PC-9 (cell line): ENCODE data around the gene CAPN1. TPM values are rescaled to one million over a fixed set of nuclear protein-coding genes. Genes with fewer than 3 reads are reported as not detected.

ENCODE experiments used
- BruUV-seq: library from RNA; stranded (reverse); fragments of 400-500 nt; replicated peaks from 2 replicates; lab custom pipeline; 2021; lab: Mats Ljungman, UMichigan
- CTCF ChIA-PET: fragments of 300-600 bp; sonication (Branson Sonifier 250); formaldehyde crosslinking; loops from one replicate; lab custom pipeline; 2022; ENCODE audit warnings: antibody characterized with exemption; lab: Charles Lee
- POLR2A ChIA-PET: fragments of 300-600 bp; sonication (Branson Sonifier 250); formaldehyde crosslinking; loops from one replicate; lab custom pipeline; 2022; ENCODE audit warnings: antibody characterized with exemption; ENCODE audit not compliant: unreplicated experiment; lab: Charles Lee
- DNase-seq, 2 experiments: peaks; one replicate each; pipeline versions ENCODE4 v3.0.0 to v3.0.0-alpha.2; 2015 to 2022; ENCODE audit warnings: mixed read lengths in 1 of 2
- H2AFZ ChIP-seq: fragments of 200-600 bp; sonication (generic); 2 replicates; pipeline ENCODE4 v1.8.1; 2017; ENCODE audit warnings: antibody characterized with exemption
- H3F3A ChIP-seq: fragments of 200-600 bp; sonication (generic); 2 replicates; pipeline ENCODE4 v1.8.1; 2017; ENCODE audit warnings: antibody characterized with exemption, mild to moderate bottlenecking, low read depth; ENCODE audit not compliant: insufficient read depth
- H3K27ac ChIP-seq: fragments of 200-600 bp; sonication (generic); 2 replicates; pipeline ENCODE4 v1.6.1; 2016; ENCODE audit warnings: mixed run types
- H3K27me3 ChIP-seq: fragments of 200-600 bp; sonication (generic); 2 replicates; pipeline ENCODE4 v1.6.1; 2016; ENCODE audit warnings: low read depth, mixed run types; ENCODE audit not compliant: insufficient read depth
- H3K36me3 ChIP-seq: fragments of 200-600 bp; sonication (generic); 2 replicates; pipeline ENCODE4 v1.6.1; 2016; ENCODE audit warnings: low read depth, mixed run types
- H3K4me1 ChIP-seq: fragments of 200-600 bp; sonication (generic); replicated peaks from 2 replicates; pipeline ENCODE4 v1.6.1; 2016; ENCODE audit warnings: mixed run types; ENCODE audit not compliant: insufficient read depth
- H3K4me2 ChIP-seq: fragments of 200-600 bp; sonication (generic); 2 replicates; pipeline ENCODE4 v1.6.1; 2017; ENCODE audit warnings: mixed run types
- H3K4me3 ChIP-seq: fragments of 200-600 bp; sonication (generic); 2 replicates; pipeline ENCODE4 v1.6.1; 2016; ENCODE audit warnings: mixed run types
- H3K79me2 ChIP-seq: fragments of 200-600 bp; sonication (generic); 2 replicates; pipeline ENCODE4 v1.6.1; 2017; ENCODE audit warnings: low read depth, mixed run types
- H3K9me2 ChIP-seq: fragments of 200-600 bp; sonication (generic); 2 replicates; pipeline ENCODE4 v1.8.1; 2017; ENCODE audit warnings: mild to moderate bottlenecking; ENCODE audit not compliant: insufficient read depth
- H3K9me3 ChIP-seq: fragments of 200-600 bp; sonication (generic); 2 replicates; pipeline ENCODE4 v1.8.1; 2016; ENCODE audit warnings: low read depth; ENCODE audit not compliant: insufficient read depth
- H4K20me1 ChIP-seq: fragments of 200-600 bp; sonication (generic); 2 replicates; pipeline ENCODE4 v1.8.1; 2017; ENCODE audit not compliant: insufficient read depth
- EZH2 ChIP-seq: fragments of 200-600 bp; sonication (generic); IDR thresholded peaks from 2 replicates; pipeline ENCODE4 v1.8.0; 2017; ENCODE audit warnings: antibody characterized with exemption, low read depth
- intact Hi-C: fragments of 100-400 bp; cut with micrococcal nuclease; formaldehyde crosslinking; loops from one replicate; pipeline ENCODE4 v1.10.0; 2022; ENCODE audit not compliant: unreplicated experiment
- total RNA-seq: library from RNA; stranded (reverse); gene quantifications from 2 replicates; pipeline ENCODE4 v1.2.3, GENCODE V29; 2021
- TF ChIP-seq, protein P1 (sequence below): fragments of 200-600 bp; sonication (generic); conservative IDR thresholded peaks from 2 replicates; pipeline ENCODE4 v1.6.1; 2017; ENCODE audit warnings: mixed run types, antibody characterized with exemption, mild to moderate bottlenecking, moderate library complexity

CAPN1 gene
- total RNA-seq, 1 experiment from 2014 or later, result 559 TPM

DNA sequence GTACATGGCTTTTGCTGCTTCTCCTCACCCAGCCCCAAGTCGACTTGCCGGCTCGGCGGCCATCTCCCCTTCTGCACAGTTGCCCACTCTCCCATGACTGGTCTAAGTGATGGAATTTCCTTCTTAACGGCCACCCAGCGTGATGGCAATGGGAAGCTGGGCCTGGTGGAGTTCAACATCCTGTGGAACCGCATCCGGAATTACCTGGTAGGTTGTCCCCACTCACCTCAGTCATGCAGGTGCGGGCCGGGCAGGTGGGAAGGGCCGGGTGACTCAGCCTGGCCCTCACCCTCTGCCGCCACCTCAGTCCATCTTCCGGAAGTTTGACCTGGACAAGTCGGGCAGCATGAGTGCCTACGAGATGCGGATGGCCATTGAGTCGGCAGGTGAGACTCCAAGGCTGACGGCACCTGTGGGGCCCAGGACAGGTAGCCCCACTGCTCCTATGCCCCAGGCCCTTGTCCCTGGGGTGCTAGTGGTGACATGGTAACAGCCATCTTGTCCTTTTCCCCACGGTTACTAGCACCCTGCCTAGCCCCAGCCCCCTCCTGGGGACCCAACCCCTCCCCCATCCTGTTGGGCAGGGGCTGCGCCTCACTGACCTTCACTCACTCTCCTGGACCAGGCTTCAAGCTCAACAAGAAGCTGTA is 28.1 kb downstream of the CAPN1 start:
- intact Hi-C loops, result loop anchor here (1.0 to 2.0 kb wide), 2 partner anchors 29 to 105 kb away; partner anchors contain the start of genes CAPN1 and CDC42EP2
- Histone ChIP-seq H3K4me2 (peak overlapping the region; percentile 74), H3K9me3 (no peaks in the 10 kb centered on the region), H4K20me1 (no peaks in the 10 kb centered on the region), H3K4me1 (peaks cover 88% of the 10 kb centered on the region), H3K9me2 (no peaks in the 10 kb centered on the region), H2AFZ (no peak overlapping the region), H3F3A (peaks cover 88% of the 10 kb centered on the region), H3K4me3 (peak overlapping the region; percentile 46), H3K27ac (peak overlapping the region; percentile 72), H3K79me2 (peaks cover 34% of the 10 kb centered on the region), H3K36me3 (peaks cover 32% of the 10 kb centered on the region), H3K27me3 (no peaks in the 10 kb centered on the region)
- TF ChIP-seq, protein P1, sequence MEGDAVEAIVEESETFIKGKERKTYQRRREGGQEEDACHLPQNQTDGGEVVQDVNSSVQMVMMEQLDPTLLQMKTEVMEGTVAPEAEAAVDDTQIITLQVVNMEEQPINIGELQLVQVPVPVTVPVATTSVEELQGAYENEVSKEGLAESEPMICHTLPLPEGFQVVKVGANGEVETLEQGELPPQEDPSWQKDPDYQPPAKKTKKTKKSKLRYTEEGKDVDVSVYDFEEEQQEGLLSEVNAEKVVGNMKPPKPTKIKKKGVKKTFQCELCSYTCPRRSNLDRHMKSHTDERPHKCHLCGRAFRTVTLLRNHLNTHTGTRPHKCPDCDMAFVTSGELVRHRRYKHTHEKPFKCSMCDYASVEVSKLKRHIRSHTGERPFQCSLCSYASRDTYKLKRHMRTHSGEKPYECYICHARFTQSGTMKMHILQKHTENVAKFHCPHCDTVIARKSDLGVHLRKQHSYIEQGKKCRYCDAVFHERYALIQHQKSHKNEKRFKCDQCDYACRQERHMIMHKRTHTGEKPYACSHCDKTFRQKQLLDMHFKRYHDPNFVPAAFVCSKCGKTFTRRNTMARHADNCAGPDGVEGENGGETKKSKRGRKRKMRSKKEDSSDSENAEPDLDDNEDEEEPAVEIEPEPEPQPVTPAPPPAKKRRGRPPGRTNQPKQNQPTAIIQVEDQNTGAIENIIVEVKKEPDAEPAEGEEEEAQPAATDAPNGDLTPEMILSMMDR, result no peak
- TF ChIP-seq EZH2, result no peak
- DNase-seq, result peak; percentile 92 to 93
- BruUV-seq, result no TSS peak
- CTCF ChIA-PET, result interaction anchor here (0.7 kb wide), 1 partner anchor 415 kb away, joined by 5 read pairs; no protein-coding TSS in a partner anchor
- POLR2A ChIA-PET, result interaction anchor here (0.5 to 1.0 kb wide), 4 partner anchors 52 to 125 kb away, joined by 3 to 12 read pairs (median 4); partner anchors contain the start of gene POLA2

DNA sequence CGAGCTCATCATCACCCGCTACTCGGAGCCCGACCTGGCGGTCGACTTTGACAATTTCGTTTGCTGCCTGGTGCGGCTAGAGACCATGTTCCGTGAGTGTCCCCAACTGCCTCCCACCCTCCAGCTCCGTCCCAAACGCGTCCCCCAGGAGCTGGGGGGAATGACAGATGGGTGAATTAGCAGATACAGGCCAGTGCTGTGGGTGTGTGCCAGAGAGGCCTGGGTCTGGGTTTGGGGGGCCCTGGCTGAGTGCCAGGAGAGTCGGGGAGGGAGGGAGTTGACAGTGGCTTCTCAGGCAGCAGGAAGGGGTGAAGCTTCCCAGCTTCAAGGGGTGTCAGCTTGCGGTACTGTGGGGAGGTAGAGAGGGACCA is 28.6 kb downstream of the CAPN1 start:
- ChIA-PET POLR2A (interaction anchor here (0.5 kb wide), 1 partner anchor 65 kb away, joined by 12 read pairs; no protein-coding TSS in a partner anchor), CTCF (no interaction called here)
- no peak for DNase-seq
- Histone ChIP-seq H3F3A (peaks cover 84% of the 10 kb centered on the region), H3K4me3 (peak overlapping the region; percentile 46), H3K36me3 (peaks cover 32% of the 10 kb centered on the region), H4K20me1 (no peaks in the 10 kb centered on the region), H3K9me2 (no peaks in the 10 kb centered on the region), H3K27me3 (no peaks in the 10 kb centered on the region), H3K79me2 (peaks cover 39% of the 10 kb centered on the region), H2AFZ (no peak overlapping the region), H3K4me1 (peaks cover 84% of the 10 kb centered on the region), H3K27ac (peak overlapping the region; percentile 72), H3K4me2 (peak overlapping the region; percentile 74), H3K9me3 (no peaks in the 10 kb centered on the region)
- TF ChIP-seq, protein P1, result no peak
- no peak for TF ChIP-seq EZH2
- intact Hi-C loops, result no loop called here
- no TSS peak for BruUV-seq

DNA sequence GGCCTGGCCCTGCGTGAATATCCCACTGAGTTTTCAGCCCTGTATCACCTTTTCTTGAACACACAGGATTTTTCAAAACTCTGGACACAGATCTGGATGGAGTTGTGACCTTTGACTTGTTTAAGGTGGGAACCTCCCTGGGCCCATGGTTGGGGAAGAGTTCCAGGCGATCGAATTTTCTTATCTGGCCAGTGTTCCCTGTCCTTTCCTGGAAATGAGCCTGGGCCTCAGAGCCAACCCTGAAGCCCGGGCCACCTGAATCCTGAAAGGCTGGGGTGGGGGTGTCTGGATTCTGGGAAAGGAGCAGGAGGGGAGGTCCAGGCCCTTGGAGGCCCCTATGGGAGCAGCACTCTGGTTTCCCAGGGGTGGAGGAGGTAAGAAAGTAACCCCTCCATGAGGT is 29.0 kb downstream of the CAPN1 start:
- Histone ChIP-seq H4K20me1 (no peaks in the 10 kb centered on the region), H2AFZ (no peak overlapping the region), H3K36me3 (peaks cover 28% of the 10 kb centered on the region), H3K4me2 (peak overlapping the region; percentile 74), H3K27me3 (no peaks in the 10 kb centered on the region), H3K27ac (peak overlapping the region; percentile 72; the same call in 1 of the 2 replicates), H3K9me2 (no peaks in the 10 kb centered on the region), H3K4me3 (peak overlapping the region; percentile 46; the same call in 1 of the 2 replicates), H3K4me1 (peaks cover 84% of the 10 kb centered on the region), H3K79me2 (peaks cover 43% of the 10 kb centered on the region), H3F3A (peaks cover 80% of the 10 kb centered on the region), H3K9me3 (no peaks in the 10 kb centered on the region)
- TF ChIP-seq, protein P1, result no peak
- TF ChIP-seq EZH2, result no peak
- no TSS peak for BruUV-seq
- POLR2A ChIA-PET, result no interaction called here
- intact Hi-C loops, result no loop called here
- no peak for DNase-seq
- CTCF ChIA-PET, result no interaction called here
